Subcutaneous adipose tissue (tissue), 4 donors: ENCODE data around the gene SDCCAG8. TPM values are rescaled to one million over a fixed set of nuclear protein-coding genes. Genes with fewer than 3 reads are reported as not detected.

Source experiments
- CTCF ChIP-seq: fragments of 450-650 bp; IDR thresholded peaks from one replicate; pipeline ENCODE4 v1.5.1; 2016; ENCODE audit warnings: low read depth, mild to moderate bottlenecking, control low read depth, antibody characterized with exemption, moderate library complexity
- total RNA-seq, 4 donors: library from RNA; depleted of rRNA; stranded (reverse); fragments of >200 nt; gene quantifications; one replicate each; pipeline ENCODE4 v1.1.0, GENCODE V29; 2016

The SDCCAG8 gene
- total RNA-seq, 4 donors from 2014 or later: 44.6 to 74.5 (median 51.9) TPM

GRCh38 chr1:243341074-243341473 is 85.2 kb downstream of the SDCCAG8 start:
- TF ChIP-seq CTCF: no peak

- no peak for TF ChIP-seq CTCF
These were observed 88.4 kb downstream of the SDCCAG8 start for GRCh38 chr1:243343970-243344937.

- no peak for TF ChIP-seq CTCF
These were observed 89.4 kb downstream of the SDCCAG8 start for GRCh38 chr1:243345205-243345604.

- no peak for TF ChIP-seq CTCF
These were observed 90.2 kb downstream of the SDCCAG8 start for GRCh38 chr1:243346016-243346415.

- no peak for TF ChIP-seq CTCF
These were observed 90.6 kb downstream of the SDCCAG8 start for GRCh38 chr1:243346468-243346867.

- TF ChIP-seq CTCF: no peak
These were observed 92.5 kb downstream of the SDCCAG8 start for GRCh38 chr1:243348331-243348730.

GRCh38 chr1:243349128-243349527 is 93.3 kb downstream of the SDCCAG8 start:
- TF ChIP-seq CTCF: no peak
